Head of caudate nucleus (tissue), 42 donors: ENCODE measurements around the gene MRPS10.
A peak's percentile ranks its signal among the peaks of the same experiment; 100 is the strongest.
"Not testable (repeated sequence)": the region's sequence is repeated elsewhere in the genome, so short reads cannot be mapped to it uniquely, and the experiment has no call there.

Experiments used
- DNase-seq, 42 donors: peaks; one replicate each; pipeline versions ENCODE4 v3.0.0 to v3.0.0-alpha.2; 2020 to 2021; ENCODE audit warnings: mixed read lengths in 7 of 42
- intact Hi-C: fragments of 100-400 bp; cut with DNase I; formaldehyde crosslinking; loops from one replicate; pipeline ENCODE4 v1.15.0; 2022

The MRPS10 gene

DNA sequence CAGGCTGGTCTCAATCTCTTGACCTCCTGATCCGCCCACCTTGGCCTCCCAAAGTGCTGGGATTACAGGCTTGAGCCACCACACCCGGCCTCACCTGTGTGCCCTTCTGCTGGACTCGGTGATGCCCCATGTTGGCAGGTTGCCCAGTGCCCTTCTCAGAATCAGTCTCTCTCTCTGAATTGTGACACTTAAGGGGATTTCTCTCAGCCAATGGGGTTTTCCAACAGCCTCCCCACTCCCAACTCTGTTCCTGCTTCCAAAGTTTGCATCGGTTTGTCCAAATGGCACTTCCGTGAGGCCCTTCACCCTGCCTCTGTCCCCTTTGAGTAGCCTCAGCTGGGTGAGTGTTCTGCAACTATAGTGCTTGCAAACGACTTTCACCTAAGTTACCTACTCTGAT lies 3.1 kb upstream of the MRPS10 start:
- DNase-seq, result no peak
- intact Hi-C loops, result no loop called here

DNA sequence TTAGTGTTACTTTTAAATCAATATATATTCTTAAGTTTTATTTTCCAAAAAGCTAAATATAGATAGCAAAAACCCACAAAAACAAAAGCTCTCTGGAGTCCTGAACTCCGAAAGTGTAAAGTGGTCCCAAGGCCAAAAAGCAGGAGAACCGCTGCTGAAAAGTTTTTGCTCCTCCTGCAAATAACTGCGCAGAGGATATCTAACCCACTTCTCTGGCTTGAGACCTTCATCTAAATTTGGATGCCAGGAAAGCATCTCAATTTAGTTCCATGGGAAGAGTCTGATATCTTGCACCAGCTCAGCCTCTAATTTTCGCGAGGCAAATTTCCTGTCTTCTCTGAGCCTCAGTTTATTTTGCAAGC lies 523 bp downstream of the MRPS10 start:
- intact Hi-C loops, result loop anchor here (5.0 to 10.0 kb wide), 3 partner anchors 295 to 432 kb away; partner anchors contain the start of genes BYSL, MED20, PRICKLE4 and TOMM6
- no peak for DNase-seq

DNA sequence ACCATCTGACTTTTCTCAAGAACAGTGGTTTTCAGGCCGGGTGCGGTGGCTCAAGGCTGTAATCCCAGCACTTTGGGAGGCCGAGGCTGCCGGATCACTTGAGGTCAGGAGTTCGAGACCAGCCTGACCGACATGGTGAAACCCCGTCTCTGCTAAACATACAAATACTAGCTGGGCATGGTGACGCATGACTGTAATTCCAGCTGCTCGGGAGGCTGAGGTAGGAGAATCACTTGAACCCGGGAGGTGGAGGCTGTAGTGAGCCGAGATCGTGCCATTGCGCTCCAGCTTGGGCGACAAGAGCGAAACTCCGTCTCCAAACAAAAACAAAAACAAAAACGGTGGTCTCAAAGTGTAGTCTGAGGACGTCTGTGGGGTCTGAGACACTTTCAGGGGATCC lies 1.2 kb downstream of the MRPS10 start:
- intact Hi-C loops, result loop anchor here (5.0 to 10.0 kb wide), 3 partner anchors 294 to 432 kb away; partner anchors contain the start of genes BYSL, MED20, PRICKLE4 and TOMM6

DNA sequence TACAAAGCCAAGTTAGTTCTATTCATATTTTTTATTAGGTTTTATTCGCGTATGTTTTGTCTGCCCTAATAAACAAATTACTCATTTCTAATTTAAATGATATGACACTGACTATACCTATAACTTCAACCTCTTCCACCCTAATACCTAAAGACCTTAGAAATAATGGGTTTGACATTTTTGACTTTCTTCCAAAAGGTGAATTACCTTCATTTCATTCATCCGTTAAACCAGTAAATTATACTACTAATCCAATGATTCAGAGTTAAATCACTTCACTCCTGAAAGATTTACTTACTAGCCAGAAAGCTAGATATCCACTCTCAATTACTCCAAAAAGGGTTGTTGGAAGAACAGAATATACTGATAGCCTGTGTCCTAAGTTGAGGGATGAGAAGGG lies 5.2 kb downstream of the MRPS10 start:
- DNase-seq, result no peak
- intact Hi-C loops, result loop anchor here (10.0 kb wide), 2 partner anchors 332 to 428 kb away; partner anchors contain the start of genes PRICKLE4 and TOMM6

More for the DNA sequence above, 1.2 kb downstream of the MRPS10 start:
- not testable (repeated sequence) for DNase-seq

DNA sequence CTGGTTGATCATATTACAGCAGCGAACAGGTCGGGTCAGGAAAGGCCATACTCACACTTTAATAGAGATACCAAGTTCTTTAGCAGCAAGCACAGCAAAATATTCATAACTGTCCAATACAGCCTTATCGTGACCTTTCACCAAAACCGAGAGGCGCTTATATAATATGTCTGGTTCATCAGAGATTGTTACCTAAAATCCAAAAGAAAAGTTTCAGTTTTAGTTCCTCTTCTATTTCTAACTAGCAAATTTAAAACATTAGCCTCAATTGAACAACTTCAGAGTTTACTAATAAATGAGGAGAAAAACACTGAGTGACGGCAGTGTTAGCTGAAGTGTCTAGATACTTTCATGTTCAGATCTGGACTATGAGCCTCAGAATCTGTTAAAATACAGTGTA lies 5.9 kb downstream of the MRPS10 start:
- no peak for DNase-seq
- intact Hi-C loops, result loop anchor here (10.0 kb wide), 2 partner anchors 333 to 427 kb away; partner anchors contain the start of genes PRICKLE4 and TOMM6

DNA sequence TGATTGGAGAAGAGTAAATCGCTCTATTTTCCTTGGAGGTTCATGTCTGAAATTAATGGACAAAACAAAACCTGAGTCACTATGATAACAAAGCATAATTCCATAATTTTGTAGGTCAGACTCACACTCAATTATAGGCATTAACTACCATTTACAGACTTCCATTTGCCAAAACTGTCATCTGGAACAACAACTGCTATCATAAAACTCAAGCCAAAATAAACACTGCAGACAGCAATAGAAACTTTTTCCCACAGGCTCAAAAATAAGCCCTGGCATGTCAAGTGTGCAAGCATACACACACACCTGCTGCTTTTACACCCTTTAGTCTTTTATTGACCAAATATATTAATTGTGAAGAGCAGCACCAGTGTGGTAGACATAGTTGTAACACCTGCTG lies 7.1 kb downstream of the MRPS10 start:
- no peak for DNase-seq
- intact Hi-C loops, result loop anchor here (10.0 kb wide), 2 partner anchors 334 to 426 kb away; partner anchors contain the start of genes PRICKLE4 and TOMM6

DNA sequence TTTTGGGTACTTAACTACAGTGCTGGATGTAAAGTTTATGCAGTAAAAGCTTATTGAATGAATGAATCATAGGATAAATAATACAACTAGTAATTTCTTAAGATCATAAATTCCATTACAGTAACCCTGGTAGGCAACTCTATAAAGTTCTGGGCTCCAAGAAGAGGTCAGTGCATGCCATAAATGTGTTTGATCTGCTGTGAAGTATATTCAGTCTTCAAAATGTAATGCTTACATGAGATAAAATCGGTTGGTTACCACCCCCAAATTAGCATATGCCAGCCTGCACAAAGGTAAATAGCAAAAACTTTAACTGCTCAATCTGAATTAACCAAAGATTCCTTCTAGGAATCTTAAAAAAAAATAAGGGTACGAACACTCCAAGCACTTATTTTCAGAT lies 10.1 kb downstream of the MRPS10 start:
- intact Hi-C loops, DNase-seq: not testable (repeated sequence)

DNA sequence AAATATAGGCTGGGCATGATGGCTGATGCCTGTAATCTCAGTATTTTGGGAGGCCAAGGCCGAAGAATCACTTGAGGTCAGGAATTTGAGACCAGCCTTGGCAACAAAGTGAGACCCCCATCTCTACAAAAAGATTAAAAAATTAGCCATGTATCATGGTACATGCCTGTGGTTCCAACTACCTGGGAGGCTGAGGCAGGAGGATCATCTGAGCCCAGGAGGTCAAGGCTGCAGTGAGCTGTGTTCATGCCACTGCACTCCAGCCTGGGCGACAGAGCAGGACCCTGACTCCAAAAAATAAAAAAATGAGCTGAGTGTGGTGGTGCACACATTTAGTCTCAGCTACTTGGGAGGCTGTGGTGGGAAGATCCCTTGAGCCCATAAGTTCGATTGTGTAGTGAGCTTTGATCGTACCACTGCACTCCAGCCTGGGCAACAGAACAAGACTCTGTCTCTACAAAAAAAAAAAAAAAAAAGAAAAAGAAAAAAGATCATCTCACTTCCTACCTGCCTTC lies 12.8 kb downstream of the MRPS10 start:
- no peak for DNase-seq
- intact Hi-C loops, result no loop called here

DNA sequence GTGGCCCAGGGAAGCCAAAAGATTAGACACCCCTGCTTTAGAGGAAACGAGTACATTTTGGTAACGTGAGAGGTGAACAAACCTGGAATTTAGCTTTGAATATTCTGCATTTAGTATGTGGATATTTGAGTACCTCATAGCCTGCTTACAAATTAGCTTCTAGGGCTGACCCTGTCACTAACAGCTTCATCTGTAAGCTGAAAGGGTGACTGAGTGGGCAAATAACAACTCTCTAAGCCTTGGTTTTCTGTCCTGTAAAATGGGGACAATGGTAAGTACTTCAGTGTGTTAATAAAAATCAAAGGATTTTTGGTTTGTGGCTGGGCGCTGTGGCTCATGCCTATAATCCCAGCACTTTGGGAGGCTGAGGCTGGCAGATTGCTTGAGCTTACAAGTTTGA lies 14.5 kb downstream of the MRPS10 start:
- intact Hi-C loops, result no loop called here
- DNase-seq, result no peak

DNA sequence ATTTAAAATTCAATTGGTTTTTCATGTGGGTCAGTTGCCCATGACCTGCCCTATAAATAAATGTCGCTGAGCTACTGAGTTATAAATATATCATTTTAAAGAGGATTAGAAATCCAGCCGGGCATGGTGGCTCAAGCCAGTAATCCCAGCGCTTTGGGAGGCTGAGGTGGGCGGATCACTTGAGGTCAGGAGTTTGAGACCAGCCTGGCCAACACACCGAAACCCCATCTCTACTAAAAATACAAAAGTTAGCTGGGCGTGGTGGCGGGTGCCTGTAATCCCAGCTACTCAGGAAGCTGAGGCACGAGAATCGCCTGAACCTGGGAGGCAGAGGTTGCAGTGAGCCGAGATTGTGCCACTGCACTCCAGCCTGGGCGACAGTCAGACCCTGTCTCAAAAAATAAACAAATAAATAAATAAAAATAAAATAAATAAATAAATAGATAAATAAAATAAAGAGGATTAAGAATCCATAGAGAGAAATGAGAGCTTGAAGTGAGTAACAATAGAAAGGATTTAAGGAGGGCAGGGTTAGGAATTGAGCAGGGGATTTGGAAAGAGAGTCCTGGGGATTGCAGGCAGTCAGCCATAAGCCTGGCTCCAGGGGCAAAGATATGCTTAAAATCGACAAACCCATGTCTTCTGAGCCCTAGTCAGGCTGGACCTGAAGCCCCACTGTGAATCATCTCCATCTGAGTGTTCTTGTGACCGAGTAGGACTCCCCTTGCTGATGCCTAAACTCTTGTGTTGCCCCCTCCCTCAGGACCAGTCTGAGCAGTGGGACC lies 15.3 kb downstream of the MRPS10 start:
- intact Hi-C loops, DNase-seq: not testable (repeated sequence)

DNA sequence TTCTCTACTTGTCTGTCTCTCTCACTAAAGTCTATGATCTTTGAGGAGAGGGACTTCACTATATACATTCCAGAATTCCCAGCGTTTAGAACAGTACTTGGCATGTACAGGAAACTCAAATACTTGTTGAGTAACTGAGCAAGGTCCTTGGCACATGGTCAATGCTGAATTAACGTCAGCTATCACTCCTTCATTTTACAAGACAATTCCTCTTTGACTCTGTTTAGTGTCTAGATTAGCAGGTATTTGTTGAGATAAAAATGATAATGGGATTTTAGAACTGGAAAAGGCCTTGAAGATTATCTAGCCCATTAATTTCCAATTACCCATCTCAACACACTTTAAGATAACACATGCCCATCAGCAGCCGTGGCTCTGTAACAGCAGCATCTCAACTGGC lies 16.3 kb downstream of the MRPS10 start:
- intact Hi-C loops, result no loop called here
- DNase-seq, result no peak

DNA sequence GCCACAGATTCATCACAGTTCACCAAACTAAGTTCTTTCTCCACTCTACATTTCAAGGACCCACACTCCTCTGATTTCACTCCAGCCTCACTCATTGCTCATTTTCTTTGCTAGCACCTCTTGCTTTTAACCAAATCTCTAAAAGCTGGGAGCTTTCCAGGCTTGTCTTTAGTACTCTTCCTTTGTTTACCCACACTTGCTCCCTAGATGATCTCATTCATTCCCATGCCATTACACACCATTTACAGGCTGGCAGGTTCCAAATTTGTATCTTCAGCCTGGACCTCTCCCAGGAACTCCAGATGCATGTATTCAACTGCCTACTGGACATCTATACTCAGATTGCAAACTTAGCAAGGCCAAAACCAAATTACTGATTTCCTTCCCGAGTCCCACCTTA lies 17.6 kb downstream of the MRPS10 start:
- DNase-seq, result no peak
- intact Hi-C loops, result no loop called here

DNA sequence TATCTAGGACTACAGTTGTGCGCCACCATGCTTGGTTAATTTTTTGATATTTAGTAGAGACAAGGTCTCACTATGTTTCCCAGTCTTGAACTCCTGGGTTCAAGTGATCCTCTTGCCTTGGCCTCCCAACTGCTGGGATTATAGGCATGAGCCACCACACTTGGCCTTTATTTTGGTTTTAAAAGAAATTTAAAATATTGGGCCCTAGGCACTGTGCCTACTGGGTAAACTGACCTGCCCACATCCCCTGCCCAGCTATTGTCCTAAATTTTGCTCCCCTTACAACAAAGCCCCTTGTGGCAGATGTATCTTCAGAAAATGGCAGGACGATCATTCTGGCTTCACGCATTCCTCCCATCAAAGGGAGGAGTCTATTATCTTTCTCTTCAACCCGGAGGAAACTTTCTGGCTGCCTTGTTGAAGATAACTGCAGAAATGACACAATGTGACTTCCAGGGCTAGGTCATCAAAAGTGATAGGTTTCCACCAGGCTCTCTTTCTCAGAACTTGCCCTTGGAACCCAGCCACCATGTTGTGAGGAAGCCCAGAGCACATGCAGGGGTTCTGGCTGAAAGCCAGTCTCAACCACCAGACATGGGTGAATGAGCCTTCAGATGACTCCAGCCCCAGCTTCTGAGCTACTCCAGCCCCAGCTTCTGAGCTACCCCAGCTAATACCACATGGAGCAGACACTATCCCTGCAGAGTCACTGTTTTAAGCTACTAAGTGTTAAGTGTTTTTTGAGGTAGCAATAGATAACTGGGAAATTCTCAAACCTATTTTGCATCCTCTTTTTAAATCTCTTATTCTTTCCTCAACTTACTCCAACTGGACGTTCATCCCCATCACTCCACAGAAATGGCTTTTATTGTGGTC lies 18.3 kb downstream of the MRPS10 start:
- DNase-seq, result no peak
- intact Hi-C loops, result no loop called here

DNA sequence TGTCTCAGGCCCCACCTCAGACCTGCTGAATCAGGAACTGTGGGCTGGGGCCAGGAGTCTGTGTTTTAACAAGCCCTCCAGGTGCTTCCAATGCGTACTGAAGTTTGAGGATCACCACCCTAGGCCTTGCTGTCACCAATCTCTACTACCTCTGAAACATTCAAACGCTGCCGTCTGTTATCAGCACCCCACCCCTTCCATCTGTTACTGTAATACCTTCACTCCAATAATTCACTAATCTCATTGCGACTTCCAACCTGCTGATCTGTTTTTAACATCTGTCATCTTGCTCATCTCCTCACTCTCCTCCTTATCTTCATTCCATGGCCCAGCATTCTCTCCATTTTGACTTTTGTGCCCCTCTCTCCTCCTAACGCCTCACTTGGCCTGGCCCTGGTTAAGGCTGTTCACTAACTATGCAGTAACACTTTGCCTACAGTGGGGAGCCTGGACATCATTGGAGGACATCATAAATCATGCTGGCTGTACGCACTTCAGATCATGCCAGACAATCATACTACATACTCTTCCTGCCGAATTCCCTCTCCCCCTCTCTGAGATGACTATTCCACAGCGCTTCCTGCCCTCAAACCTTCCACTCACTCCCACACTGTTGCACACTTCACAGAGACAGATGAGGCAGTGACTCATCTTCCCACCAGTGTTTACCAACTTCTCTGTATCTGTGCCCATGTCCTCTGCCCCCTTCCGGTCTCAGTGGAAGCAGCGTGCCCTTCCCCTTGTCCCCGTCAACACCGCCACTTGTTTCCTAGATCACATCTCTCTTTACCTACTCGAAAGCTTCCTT lies 19.9 kb downstream of the MRPS10 start:
- peak in 31 of 42 donors; percentile 9 to 78 (median 47) for DNase-seq
- intact Hi-C loops, result no loop called here

DNA sequence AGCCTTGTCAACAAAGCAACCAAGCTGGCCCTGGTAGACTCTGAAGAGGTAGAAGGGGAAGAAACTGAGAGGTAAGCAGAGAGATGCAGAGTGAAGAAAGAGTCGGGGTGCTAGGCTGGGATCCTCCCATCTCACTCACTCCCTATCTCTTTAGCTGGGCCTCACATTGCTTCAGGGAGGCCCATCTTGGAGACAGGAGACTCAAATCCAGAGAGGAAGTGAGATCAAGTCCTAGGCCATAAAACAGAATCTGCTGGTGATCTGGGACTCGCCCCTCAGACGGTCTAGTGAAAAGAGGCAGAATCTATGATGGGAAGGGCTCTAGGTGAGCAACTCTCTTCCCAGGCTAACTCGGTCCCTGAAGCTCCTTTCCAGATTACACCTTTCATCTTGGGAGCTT lies 22.2 kb downstream of the MRPS10 start:
- intact Hi-C loops, result no loop called here
- no peak for DNase-seq

DNA sequence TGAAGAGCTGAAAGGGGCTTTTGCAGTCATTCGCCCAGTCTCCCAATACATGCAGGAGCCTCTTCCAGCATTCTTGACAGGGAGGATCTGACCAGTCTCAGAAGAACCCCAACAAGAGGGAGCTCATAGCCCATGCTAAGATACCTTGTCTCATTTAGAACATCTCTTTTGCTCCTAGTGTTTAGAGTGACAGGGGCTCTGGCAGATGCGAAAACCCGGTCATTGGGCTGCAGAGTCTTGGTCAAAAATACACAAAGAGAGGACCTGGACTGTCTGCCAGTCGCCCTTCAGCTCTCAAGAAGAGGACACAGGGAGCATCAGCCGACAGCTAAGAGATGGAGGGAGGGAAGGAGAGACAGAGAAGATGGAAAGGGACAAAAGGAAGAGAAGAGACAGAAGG lies 23.6 kb downstream of the MRPS10 start:
- intact Hi-C loops, result no loop called here
- no peak for DNase-seq

DNA sequence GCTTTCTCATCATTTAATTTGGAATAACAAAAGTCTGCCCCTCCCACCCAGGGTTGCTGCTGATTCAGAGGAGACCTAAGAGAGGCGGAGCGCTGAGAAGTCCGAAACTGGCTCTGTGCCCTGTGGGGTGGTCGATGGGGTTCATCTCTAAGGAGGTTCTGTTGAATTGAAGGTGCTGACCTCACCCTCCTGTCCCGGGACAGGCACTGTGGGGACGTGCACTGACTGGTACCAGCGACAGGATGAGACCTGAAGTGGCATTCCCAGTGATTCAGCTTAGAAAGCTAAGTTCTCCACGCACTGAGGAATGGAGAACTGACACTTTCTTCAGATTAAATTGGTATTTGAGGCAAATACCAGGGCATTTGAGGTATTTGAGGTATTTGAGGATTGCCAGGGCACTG lies 24.2 kb downstream of the MRPS10 start:
- DNase-seq, result no peak
- intact Hi-C loops, result no loop called here

DNA sequence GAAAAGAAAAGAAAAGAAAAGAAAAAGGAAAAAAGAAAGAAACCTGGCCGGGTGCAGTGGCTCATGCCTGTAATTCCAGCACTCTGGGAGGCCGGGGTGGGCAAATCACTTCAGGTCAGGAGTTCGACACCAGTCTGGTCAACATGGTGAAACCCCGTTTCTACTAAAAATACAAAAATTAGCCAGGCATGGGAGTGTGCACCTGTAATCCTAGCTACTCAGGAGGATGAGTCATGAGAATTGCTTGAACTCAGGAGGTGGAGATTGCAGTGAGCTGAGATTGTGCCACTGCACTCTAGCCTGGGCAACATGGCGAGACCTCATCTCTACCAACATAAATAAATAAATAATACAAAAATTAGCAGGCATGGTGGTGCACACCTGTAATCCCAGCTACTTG lies 25.3 kb downstream of the MRPS10 start:
- intact Hi-C loops, DNase-seq: not testable (repeated sequence)
